Suprapubic skin (tissue), 3 donors: ENCODE measurements around the gene CDH5.

Experiments used
- CTCF ChIP-seq, 2 donors: fragments of 200-600 bp in 1 of 2; fragments of 450-650 bp in 1 of 2; sonication (generic) in 1 of 2; IDR thresholded peaks; one replicate each; pipeline ENCODE4 v1.5.1; 2016 to 2019; ENCODE audit warnings: antibody characterized with exemption in 2 of 2, mild to moderate bottlenecking in 1 of 2, moderate library complexity in 1 of 2
- POLR2A ChIP-seq, 2 donors: fragments of 450-650 bp; IDR thresholded peaks; one replicate each; pipeline ENCODE4 v1.6.1; 2017; ENCODE audit warnings: antibody characterized with exemption in 2 of 2, mild to moderate bottlenecking in 2 of 2, moderate library complexity in 2 of 2

DNA sequence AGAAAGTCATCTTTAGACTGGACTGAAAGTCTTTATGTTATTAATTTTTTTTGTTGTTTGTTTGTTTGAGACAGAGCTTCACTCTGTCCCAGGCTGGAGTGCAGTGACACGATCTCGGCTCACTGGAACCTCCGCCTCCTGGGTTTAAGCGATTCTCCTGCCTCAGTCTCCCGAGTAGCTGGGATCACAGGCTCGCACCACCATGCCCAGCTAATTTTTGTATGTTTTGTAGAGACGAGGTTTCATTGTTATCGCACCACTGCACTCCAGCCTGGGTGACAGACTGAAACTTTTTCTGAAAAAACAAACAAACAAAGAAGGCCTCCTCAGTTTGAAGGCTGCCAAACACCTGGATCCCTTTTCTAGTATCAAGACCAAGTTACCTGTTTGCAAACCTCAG, 65.3 kb downstream of the CDH5 start:
- no peak for TF ChIP-seq CTCF (IDR thresholded peaks at IDR 0.05)
- TF ChIP-seq POLR2A (IDR thresholded peaks at IDR 0.05) = no peak
